ENCODE results near the gene ZBTB6.
A peak's percentile ranks its signal among the peaks of the same experiment; 100 is the strongest.
"Not testable (repeated sequence)": the region's sequence is repeated elsewhere in the genome, so short reads cannot be mapped to it uniquely, and the experiment has no call there.

The ZBTB6 gene

GRCh38 chr9:122923947-122924346 lies 10.8 kb upstream of the ZBTB6 start:
- DNase-seq = no peak

GRCh38 chr9:122922713-122923112 lies 9.6 kb upstream of the ZBTB6 start:
- DNase-seq = no peak

- no peak for DNase-seq
These were observed 5.2 kb upstream of the ZBTB6 start for GRCh38 chr9:122918310-122918709.

GRCh38 chr9:122912671-122912963 lies 506 bp downstream of the ZBTB6 start:
- DNase-seq = no peak

- DNase-seq = not testable (repeated sequence)
These were observed 7.0 kb downstream of the ZBTB6 start for GRCh38 chr9:122906122-122906521.

GRCh38 chr9:122904823-122905710 lies 8.1 kb downstream of the ZBTB6 start, which contains the start of gene RC3H2:
Gene RC3H2 (minus strand): TSS chr9:122905359. CDS start chr9:122897509, 7,850 bp downstream.
- peak; percentile 100 for DNase-seq

- peak; percentile 42 for DNase-seq
These were observed 8.7 kb downstream of the ZBTB6 start for GRCh38 chr9:122904466-122904822.

- peak; percentile 54 for DNase-seq
These were observed 12.3 kb downstream of the ZBTB6 start for GRCh38 chr9:122900791-122901190.

- peak; percentile 62 for DNase-seq
These were observed 15.2 kb downstream of the ZBTB6 start for GRCh38 chr9:122897969-122898368.

GRCh38 chr9:122888480-122888879 lies 24.6 kb downstream of the ZBTB6 start:
- DNase-seq = no peak

GRCh38 chr9:122883125-122883524 lies 30.0 kb downstream of the ZBTB6 start:
- no peak for DNase-seq

GRCh38 chr9:122879443-122879842 lies 33.7 kb downstream of the ZBTB6 start:
- no peak for DNase-seq

- DNase-seq = no peak
These were observed 37.6 kb downstream of the ZBTB6 start for GRCh38 chr9:122875523-122875922.

- DNase-seq = not testable (repeated sequence)
These were observed 45.8 kb downstream of the ZBTB6 start for GRCh38 chr9:122867276-122867675.

GRCh38 chr9:122866079-122866478 lies 47.0 kb downstream of the ZBTB6 start:
- no peak for DNase-seq

GRCh38 chr9:122865300-122865699 lies 47.8 kb downstream of the ZBTB6 start:
- DNase-seq = no peak

- DNase-seq = no peak
These were observed 49.7 kb downstream of the ZBTB6 start for GRCh38 chr9:122863407-122863806.

- DNase-seq = no peak
These were observed 52.6 kb downstream of the ZBTB6 start for GRCh38 chr9:122860319-122861142.
